ENCODE measurements around the gene CDX1.

The CDX1 gene

DNA sequence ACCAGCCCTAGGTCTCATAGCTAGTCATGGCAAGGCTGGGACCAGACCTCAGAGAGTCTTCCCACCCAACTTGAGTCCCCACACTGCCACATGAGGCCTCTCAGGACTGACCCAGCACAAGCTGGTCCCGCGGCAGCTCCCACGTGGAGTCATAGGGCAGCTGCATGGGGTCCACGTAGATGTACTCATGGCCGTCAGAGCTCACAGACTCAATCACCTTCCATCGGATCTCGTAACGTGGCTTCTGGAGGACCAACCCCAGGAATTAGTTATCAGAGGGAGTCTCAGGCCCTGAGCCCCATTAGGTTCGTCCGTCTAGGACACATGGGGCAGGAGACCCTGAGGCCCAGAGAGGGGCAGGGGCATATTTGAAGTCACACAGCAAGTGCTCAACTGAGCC, 41.2 kb upstream of the CDX1 start:
- DNase-seq (ENCODE audit: low read depth) = no peak
- no peak overlapping the region for H3K4me3 ChIP-seq (ENCODE audit: low read depth, low read length)
- TF ChIP-seq, protein P1, sequence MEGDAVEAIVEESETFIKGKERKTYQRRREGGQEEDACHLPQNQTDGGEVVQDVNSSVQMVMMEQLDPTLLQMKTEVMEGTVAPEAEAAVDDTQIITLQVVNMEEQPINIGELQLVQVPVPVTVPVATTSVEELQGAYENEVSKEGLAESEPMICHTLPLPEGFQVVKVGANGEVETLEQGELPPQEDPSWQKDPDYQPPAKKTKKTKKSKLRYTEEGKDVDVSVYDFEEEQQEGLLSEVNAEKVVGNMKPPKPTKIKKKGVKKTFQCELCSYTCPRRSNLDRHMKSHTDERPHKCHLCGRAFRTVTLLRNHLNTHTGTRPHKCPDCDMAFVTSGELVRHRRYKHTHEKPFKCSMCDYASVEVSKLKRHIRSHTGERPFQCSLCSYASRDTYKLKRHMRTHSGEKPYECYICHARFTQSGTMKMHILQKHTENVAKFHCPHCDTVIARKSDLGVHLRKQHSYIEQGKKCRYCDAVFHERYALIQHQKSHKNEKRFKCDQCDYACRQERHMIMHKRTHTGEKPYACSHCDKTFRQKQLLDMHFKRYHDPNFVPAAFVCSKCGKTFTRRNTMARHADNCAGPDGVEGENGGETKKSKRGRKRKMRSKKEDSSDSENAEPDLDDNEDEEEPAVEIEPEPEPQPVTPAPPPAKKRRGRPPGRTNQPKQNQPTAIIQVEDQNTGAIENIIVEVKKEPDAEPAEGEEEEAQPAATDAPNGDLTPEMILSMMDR (conservative IDR thresholded peaks at IDR 0.05; ENCODE audit: low read depth, low read length) = no peak

DNA sequence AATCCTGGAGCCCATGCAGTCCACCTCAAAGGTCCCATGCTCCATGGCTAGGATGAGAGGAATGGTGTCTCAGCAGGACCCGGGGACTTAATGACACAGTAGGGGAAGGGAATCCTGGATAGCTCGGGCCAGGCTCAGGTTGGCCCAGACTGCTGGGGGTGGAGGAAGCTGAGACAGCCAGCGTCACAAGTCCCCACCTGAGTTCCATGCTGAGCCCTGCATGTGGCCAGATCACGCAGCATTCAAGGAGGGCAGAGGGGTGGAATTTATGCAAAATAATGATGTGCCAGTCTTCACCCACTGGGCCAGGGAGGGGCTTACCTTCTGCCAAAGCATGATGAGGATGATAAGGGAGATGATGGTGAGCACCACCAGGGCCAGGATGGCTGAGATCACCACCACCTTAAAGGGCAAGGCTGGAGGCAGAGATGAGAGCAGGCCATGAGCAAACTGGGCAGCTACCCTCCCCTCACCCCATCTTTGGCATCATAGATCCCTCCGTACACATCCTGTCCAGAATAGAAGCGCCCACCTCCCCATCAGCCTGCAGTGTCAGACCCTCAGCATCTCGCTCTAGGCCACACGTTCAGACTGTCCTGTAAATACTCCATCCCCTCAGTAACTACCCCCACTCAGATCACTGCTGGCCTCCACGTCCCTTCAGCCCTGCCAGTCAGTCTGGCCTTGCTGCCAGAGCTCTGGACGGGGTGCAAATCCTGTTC, 40.2 kb upstream of the CDX1 start:
- TF ChIP-seq, protein P1 (conservative IDR thresholded peaks at IDR 0.05; ENCODE audit: low read depth, low read length) = no peak
- H3K4me3 ChIP-seq (ENCODE audit: low read depth, low read length) = no peak overlapping the region
- no peak for DNase-seq (ENCODE audit: low read depth)

DNA sequence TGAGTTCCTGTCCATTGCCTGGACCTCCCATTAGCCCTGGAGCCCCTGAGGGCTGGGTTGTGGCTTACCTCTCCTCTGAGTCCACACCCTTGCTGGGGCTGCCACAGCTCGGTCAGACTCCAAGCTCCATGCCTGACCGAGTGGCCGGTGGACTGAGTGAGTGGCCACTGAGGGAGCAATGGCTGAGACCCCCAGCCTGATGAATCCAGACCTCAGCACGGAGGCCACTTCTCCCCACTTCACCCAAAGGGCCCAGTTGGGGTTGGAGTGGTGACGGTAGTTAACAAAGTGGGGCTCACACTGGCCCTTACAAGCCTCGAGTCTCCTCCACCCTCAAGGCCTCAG, 39.7 kb upstream of the CDX1 start:
- TF ChIP-seq, protein P1 (conservative IDR thresholded peaks at IDR 0.05; ENCODE audit: low read depth, low read length) = no peak
- DNase-seq (ENCODE audit: low read depth) = no peak
- no peak overlapping the region for H3K4me3 ChIP-seq (ENCODE audit: low read depth, low read length)

DNA sequence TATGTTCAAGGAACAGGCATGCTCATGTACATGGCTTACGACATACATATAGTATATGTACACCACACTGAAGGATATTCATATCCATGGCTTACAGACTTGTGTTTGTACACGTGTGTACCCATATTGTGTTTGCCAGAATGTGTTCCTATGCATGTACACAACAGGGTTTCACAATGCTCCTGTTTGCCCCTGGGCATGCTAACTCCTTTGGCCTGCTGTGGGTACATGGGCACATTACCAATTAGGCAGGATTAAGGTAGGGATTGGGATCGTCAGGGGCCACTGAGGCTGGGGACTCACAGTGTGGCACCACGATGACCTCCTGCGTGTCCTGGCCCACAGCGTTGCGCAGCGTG, 37.1 kb upstream of the CDX1 start:
- H3K4me3 ChIP-seq (ENCODE audit: low read depth, low read length) = no peak overlapping the region
- TF ChIP-seq, protein P1 (conservative IDR thresholded peaks at IDR 0.05; ENCODE audit: low read depth, low read length) = no peak
- DNase-seq (ENCODE audit: low read depth) = no peak

DNA sequence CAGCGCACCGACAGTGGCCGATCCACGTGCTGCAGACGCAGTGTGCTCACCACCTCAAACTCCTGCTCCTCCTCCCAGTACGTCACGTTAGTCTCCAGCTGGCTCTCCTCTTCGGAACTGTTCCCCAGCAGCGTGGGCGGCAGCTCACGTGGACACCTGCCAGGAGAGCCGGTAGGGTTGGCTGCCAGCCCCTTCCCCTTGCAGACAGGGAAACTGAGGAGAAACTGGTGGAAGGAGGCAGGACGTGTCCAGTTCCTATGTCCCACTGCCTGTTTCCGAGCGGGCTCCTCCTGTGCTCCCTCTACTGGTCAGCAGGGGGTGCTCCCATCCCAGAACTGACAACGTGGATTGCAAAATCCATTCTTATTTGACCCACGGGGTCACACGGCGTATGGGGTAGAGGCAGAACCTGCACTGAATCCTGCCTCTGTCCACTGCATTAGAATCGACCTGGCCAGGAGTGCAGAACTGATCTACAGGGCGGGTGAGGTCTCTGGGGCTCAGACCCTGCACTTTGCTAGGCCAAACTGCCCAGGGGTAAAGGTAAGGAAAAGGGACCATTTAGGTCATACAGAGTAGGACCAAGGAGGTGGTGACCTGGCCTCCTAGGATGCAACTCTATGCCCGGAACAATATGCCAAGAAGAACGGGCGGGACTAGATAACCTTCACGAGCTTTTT, 36.6 kb upstream of the CDX1 start:
- DNase-seq (ENCODE audit: low read depth) = peak; percentile 88
- TF ChIP-seq, protein P1 (conservative IDR thresholded peaks at IDR 0.05; ENCODE audit: low read depth, low read length) = peak; percentile 98
- H3K4me3 ChIP-seq (ENCODE audit: low read depth, low read length) = no peak overlapping the region

DNA sequence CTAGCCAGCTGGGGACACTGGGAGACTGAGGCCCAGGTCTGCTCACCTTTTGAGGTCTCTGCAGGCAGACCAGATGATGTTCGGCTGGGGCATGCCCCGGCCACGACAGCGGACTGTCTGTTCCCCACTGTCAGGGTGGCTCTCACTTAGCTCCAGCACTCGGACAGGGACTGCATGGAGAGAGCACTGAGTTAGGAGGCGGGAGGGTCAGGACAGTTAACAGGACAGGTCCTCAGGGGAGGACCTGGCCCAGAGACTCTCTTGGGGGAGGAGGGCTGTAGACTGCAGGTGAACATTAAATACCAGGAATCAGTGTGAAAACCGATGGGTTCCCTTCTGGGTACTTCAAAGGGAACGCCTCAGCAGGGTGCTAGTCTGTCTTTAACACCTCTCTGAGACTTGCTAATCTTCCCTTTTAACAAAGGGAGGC, 36.1 kb upstream of the CDX1 start:
- H3K4me3 ChIP-seq (ENCODE audit: low read depth, low read length) = no peak overlapping the region
- TF ChIP-seq, protein P1 (conservative IDR thresholded peaks at IDR 0.05; ENCODE audit: low read depth, low read length) = no peak
- DNase-seq (ENCODE audit: low read depth) = no peak

DNA sequence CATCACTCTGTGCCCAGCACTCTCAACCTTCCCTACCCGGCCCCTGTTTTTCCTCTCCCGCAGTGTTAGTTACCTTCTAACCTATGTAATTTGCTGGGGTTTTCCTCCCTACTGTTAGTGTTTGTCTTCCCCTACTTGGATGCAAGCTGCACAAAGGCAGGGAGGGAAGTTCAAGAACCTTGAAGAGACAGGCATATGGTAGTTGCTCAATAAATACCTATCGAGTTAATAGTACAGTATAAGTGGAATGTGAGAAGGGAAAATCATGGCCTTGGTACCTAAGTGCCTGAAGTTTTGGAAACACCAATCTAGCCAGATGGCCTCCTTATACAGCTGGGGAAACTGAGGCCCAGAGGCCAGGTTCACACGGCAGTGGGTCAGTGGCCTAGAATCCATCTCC, 35.1 kb upstream of the CDX1 start:
- TF ChIP-seq, protein P1 (conservative IDR thresholded peaks at IDR 0.05; ENCODE audit: low read depth, low read length) = no peak
- H3K4me3 ChIP-seq (ENCODE audit: low read depth, low read length) = no peak overlapping the region
- DNase-seq (ENCODE audit: low read depth) = peak; percentile 65
